Fibroblast of villous mesenchyme (primary cell): ENCODE measurements around the gene MACROD2. TPM values are rescaled to one million over a fixed set of nuclear protein-coding genes. Genes with fewer than 3 reads are reported as not detected.

Experiments used
- DNase-seq: peaks from one replicate; pipeline ENCODE4 v3.0.0-alpha.2; 2010; ENCODE audit warnings: low read depth
- H3K4me3 ChIP-seq: 2 replicates; pipeline ENCODE4 v1.5.1; 2011; ENCODE audit warnings: low read depth, mild to moderate bottlenecking, low read length
- total RNA-seq: library from RNA; depleted of rRNA; stranded (reverse); fragments of >200 nt; gene quantifications from 2 replicates; pipeline ENCODE4 v1.2.3, GENCODE V29; 2012
- TF ChIP-seq, protein P1 (sequence below): IDR thresholded peaks from 2 replicates; pipeline ENCODE4 v1.5.1; 2012; ENCODE audit warnings: low read depth, mild to moderate bottlenecking, low read length; ENCODE audit not compliant: insufficient read depth

The MACROD2 gene
- total RNA-seq, 1 donor: 1.7 TPM

DNA sequence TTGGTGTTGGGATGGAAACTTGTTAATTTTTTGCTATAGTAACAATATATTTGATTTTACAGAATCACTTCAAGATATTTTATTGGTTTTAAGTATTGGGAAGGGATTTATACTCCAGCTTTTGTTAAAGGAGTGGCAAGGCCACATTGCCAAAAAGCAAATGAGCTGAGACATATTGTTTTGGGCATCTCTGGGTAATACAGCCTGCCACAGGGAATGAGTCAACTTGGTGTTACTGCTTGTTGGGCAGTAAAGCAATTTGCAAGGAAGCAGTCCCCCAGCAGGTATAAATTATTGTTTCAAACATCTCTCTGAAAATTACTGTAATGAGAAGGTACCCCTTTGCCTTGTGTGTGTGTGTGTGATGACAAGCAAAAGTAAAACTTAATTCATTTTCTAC is 1210.4 kb downstream of the MACROD2 start:
- DNase-seq: no peak
- no peak overlapping the region for H3K4me3 ChIP-seq
- TF ChIP-seq, protein P1, sequence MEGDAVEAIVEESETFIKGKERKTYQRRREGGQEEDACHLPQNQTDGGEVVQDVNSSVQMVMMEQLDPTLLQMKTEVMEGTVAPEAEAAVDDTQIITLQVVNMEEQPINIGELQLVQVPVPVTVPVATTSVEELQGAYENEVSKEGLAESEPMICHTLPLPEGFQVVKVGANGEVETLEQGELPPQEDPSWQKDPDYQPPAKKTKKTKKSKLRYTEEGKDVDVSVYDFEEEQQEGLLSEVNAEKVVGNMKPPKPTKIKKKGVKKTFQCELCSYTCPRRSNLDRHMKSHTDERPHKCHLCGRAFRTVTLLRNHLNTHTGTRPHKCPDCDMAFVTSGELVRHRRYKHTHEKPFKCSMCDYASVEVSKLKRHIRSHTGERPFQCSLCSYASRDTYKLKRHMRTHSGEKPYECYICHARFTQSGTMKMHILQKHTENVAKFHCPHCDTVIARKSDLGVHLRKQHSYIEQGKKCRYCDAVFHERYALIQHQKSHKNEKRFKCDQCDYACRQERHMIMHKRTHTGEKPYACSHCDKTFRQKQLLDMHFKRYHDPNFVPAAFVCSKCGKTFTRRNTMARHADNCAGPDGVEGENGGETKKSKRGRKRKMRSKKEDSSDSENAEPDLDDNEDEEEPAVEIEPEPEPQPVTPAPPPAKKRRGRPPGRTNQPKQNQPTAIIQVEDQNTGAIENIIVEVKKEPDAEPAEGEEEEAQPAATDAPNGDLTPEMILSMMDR: no peak

DNA sequence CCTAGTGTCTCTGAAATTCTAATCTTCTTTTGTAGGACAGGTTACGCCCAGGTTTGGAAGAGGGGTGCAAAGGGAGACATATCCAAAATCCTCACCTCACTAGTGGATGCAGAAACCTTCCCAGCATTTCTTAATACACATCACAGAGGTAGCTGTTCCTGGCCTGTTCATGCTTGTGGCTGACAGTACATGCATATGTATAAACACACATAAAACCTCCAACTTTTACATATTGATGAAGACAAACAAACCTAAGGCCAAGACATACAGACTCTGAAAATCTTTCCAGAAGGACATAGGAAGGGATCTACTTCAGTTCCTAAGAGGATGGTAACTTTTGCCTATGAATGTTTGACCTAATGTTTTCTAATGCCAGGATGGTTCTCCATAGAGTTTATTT is 1214.2 kb downstream of the MACROD2 start:
- TF ChIP-seq, protein P1: no peak
- H3K4me3 ChIP-seq: no peak overlapping the region
- no peak for DNase-seq

GRCh38 chr20:15214051-15214450 is 1218.7 kb downstream of the MACROD2 start:
- DNase-seq: no peak
- TF ChIP-seq, protein P1: no peak
- H3K4me3 ChIP-seq: no peak overlapping the region

- DNase-seq: no peak
- no peak overlapping the region for H3K4me3 ChIP-seq
- TF ChIP-seq, protein P1: no peak
Measured at GRCh38 chr20:15220009-15220656, 1224.8 kb downstream of the MACROD2 start.

GRCh38 chr20:15220778-15221565 is 1225.7 kb downstream of the MACROD2 start:
- no peak overlapping the region for H3K4me3 ChIP-seq
- TF ChIP-seq, protein P1: no peak
- no peak for DNase-seq

DNA sequence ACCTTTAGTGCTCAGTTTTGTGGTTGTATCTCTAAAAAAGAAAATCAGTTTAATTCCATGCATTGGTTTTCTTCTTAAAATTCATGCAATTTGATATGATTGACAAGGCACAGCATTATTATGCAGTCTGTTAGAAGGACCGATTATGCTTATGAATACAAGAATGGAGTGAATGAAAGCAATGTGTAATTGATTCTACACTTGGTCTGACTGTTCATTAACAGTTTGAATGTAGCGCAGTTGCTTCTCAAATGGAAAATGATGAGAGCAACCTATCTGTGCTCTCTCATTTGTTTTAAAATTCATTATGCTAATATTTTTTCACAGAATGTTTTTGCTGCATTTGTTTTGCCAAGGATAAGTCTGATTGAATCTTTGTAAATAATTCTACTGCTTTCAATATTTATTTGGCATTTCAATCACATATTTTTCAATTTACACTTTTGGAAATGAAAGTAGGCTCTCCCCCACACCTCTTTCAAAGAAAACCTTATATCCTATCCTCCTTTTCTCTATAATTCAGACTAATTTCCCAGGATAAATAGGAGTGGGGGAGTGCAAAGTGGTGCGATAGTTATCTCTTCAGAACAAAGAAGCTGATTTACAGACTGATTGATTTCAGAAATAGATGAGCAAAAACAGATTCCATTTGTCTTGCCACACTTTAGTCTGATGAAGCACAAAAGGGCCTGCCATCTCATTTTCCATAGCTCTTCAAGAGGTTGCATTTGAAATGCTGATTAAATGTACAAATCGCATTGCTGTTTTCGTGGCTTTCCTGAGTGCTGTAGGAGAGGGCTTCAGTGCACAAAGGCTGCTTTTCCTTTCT is 1227.4 kb downstream of the MACROD2 start:
- no peak overlapping the region for H3K4me3 ChIP-seq
- TF ChIP-seq, protein P1: no peak
- no peak for DNase-seq
